Stimulated activated effector memory CD8-positive, alpha-beta T cell treated with anti-CD3 and anti-CD28 coated beads, Interleukin-12 subunit alpha, Interleukin-12 subunit beta, amount 100 ng/mL, for 72 hours (primary cell): ENCODE results near the gene LITAF.
"Not testable (repeated sequence)": the region's sequence is repeated elsewhere in the genome, so short reads cannot be mapped to it uniquely, and the experiment has no call there.

Experiments used
- ATAC-seq: fragments of 150-1000 bp; cut with Tn5 transposase; 2 replicates; pipeline ENCODE4 v1.10.0; 2021
- DNase-seq, 2 donors: peaks; one replicate each; pipeline ENCODE4 v3.0.0; 2021 to 2022; ENCODE audit warnings: low spot score in 2 of 2
- H3K27ac Mint-ChIP-seq: one replicate; pipeline ENCODE4 v1.8.0; 2022; ENCODE audit warnings: mild to moderate bottlenecking, mixed read lengths
- H3K36me3 Mint-ChIP-seq: one replicate; pipeline ENCODE4 v1.8.0; 2022; ENCODE audit warnings: mild to moderate bottlenecking, mixed read lengths
- H3K4me1 Mint-ChIP-seq: one replicate; pipeline ENCODE4 v1.8.0; 2022; ENCODE audit warnings: mixed read lengths
- H3K4me3 Mint-ChIP-seq: one replicate; pipeline ENCODE4 v1.8.0; 2022; ENCODE audit warnings: mild to moderate bottlenecking, mixed read lengths
- H3K9me3 Mint-ChIP-seq: one replicate; pipeline ENCODE4 v1.8.0; 2022; ENCODE audit warnings: mixed read lengths

The LITAF gene

DNA sequence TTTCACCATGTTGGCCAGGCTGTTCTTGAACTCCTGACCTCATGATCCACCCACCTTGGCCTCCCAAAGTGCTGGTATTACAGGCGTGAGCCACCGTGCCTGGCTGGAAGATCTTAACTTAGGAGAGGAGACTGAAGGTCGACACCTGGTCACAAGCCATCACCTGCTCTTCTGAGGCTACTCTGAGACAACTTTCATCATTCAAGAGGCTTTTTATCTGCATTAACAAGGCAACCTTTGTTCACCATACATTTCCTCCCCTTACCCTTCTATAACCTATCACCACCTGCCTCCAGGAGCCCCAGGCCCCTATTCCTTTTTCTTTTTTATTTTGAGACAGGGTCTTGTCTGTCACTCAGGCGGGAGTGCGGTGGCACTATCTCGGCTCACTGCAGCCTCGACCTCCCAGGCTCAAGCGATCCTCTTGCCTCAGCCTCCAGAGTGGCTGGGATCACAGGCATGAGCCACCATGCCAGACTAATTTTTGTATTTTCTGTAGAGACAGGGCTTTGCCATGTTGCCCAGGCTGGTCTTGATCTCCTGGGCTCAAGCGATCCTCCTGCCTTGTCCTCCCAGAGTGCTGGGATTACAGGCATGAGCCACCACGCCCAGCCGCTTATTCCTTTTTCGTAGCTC, 6.2 kb downstream of the LITAF start:
- ATAC-seq (no peak), DNase-seq (no peak)
- H3K9me3 Mint-ChIP-seq: no peaks in the 10 kb centered on the region
- peaks cover 75% of the 10 kb centered on the region for H3K4me1 Mint-ChIP-seq
- H3K4me3 Mint-ChIP-seq: peak overlapping the region; percentile 78
- peak overlapping the region; percentile 87 for H3K27ac Mint-ChIP-seq
- peaks cover 88% of the 10 kb centered on the region for H3K36me3 Mint-ChIP-seq

- Mint-ChIP-seq H3K36me3 (peaks cover 97% of the 10 kb centered on the region), H3K27ac (peak overlapping the region; percentile 74), H3K4me1 (peaks cover 80% of the 10 kb centered on the region), H3K4me3 (peak overlapping the region; percentile 28)
- DNase-seq, H3K9me3 Mint-ChIP-seq, ATAC-seq: not testable (repeated sequence)
Measured at GRCh38 chr16:11577290-11577660, 9.4 kb downstream of the LITAF start.

DNA sequence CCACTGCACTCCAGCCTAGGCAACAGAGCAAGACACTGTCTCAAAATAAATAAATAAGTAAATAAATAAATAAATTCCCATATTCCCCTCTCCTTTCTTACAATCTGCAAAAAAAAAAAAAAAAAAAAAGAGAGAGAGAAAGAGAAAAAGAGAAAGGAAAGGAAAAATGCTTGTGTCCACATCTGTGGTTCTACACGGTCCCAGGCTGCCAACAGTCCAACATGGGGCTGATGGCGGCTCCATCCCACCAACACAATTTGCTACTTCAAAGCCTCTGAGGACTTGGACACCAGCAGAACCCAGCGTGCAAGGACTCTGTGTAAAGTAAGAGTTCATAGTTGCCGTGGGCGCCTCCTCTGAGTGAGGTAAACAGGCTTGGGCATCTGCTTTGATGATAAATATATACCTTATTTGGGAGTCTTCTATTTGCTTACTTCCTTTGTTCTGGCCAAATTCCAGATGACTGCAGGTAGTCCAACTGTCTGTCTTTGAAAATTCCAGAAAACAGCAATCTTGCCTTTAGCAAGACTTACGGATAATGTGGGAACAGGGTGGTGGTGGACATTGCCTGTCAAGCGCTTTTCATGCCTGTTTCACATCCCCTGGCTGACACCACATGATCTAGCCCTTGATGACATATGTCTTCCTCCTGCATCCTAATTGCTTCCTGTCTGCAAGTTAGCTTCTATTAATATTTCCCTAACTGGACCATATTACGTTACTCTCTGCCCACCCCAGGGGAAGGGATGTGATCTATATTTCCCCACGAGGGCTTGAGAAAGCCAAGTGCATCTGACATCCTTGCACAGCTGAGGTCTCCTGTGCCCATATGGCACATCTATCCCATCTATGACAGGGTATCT, 10.1 kb downstream of the LITAF start:
- DNase-seq (no peak), ATAC-seq (no peak)
- Mint-ChIP-seq H3K27ac (peak overlapping the region; percentile 74), H3K9me3 (no peaks in the 10 kb centered on the region), H3K36me3 (peaks cover 97% of the 10 kb centered on the region), H3K4me3 (peak overlapping the region; percentile 28), H3K4me1 (peaks cover 80% of the 10 kb centered on the region)

GRCh38 chr16:11575223-11575589, 11.5 kb downstream of the LITAF start:
- ATAC-seq (no peak), DNase-seq (no peak)
- peak overlapping the region; percentile 92 for H3K27ac Mint-ChIP-seq
- peak overlapping the region; percentile 66 for H3K4me3 Mint-ChIP-seq
- H3K36me3 Mint-ChIP-seq: peaks cover 97% of the 10 kb centered on the region
- peaks cover 80% of the 10 kb centered on the region for H3K4me1 Mint-ChIP-seq
- H3K9me3 Mint-ChIP-seq: no peaks in the 10 kb centered on the region

DNA sequence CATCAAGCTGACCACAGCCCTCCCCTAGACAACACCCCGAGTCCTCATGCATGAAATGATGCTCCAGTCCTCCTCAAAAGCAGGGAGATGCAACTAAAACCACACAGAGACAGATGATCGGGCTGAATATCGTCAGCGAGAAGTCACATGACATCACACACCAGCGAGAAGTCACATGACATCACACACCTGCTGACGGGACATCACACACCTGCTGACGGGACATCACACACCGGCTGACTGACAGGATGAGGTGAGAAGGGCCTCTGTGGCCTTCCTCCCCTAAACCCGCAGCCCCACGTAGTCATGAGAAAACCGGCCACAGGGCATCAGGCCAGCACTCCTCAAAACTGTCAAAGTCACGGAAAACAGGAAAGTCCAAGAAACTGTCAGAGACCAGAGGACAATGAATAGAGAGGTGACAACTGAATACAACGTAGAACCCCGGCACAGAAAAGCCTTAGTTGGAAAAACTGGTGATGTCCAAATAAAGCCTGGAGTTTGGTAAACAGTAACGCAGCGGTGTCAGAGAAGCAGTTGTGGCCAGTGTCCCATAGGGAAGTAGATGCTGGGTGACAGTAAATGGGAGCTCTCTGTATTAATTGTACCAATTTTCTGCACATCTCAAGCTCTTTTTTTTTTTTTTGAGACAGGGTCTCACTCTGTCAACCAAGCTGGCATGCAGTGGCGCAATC, 14.3 kb downstream of the LITAF start:
- peak; percentile 78 for ATAC-seq
- no peaks in the 10 kb centered on the region for H3K9me3 Mint-ChIP-seq
- H3K4me3 Mint-ChIP-seq: peak overlapping the region; percentile 60
- H3K36me3 Mint-ChIP-seq: peaks cover 97% of the 10 kb centered on the region
- DNase-seq: peak in 1 of 2 donors; percentile 64
- peaks cover 88% of the 10 kb centered on the region for H3K4me1 Mint-ChIP-seq
- peak overlapping the region; percentile 92 for H3K27ac Mint-ChIP-seq

GRCh38 chr16:11571549-11571948, 15.2 kb downstream of the LITAF start:
- H3K4me1 Mint-ChIP-seq: peaks cover 90% of the 10 kb centered on the region
- H3K27ac Mint-ChIP-seq: peak overlapping the region; percentile 92
- H3K4me3 Mint-ChIP-seq: peak overlapping the region; percentile 60
- ATAC-seq (no peak), DNase-seq (no peak)
- H3K36me3 Mint-ChIP-seq: peaks cover 97% of the 10 kb centered on the region
- H3K9me3 Mint-ChIP-seq: no peaks in the 10 kb centered on the region

- no peaks in the 10 kb centered on the region for H3K9me3 Mint-ChIP-seq
- peak overlapping the region; percentile 92 for H3K27ac Mint-ChIP-seq
- DNase-seq (no peak), ATAC-seq (no peak)
- H3K36me3 Mint-ChIP-seq: peaks cover 97% of the 10 kb centered on the region
- H3K4me3 Mint-ChIP-seq: no peak overlapping the region
- H3K4me1 Mint-ChIP-seq: peaks cover 92% of the 10 kb centered on the region
Measured at GRCh38 chr16:11570806-11571205, 15.9 kb downstream of the LITAF start.

GRCh38 chr16:11570258-11570657, 16.5 kb downstream of the LITAF start:
- ATAC-seq (no peak), DNase-seq (no peak)
- Mint-ChIP-seq H3K36me3 (peaks cover 96% of the 10 kb centered on the region), H3K27ac (peak overlapping the region; percentile 92), H3K4me1 (peaks cover 91% of the 10 kb centered on the region), H3K9me3 (no peaks in the 10 kb centered on the region), H3K4me3 (no peak overlapping the region)

- DNase-seq (no peak), ATAC-seq (no peak)
- H3K27ac Mint-ChIP-seq: peak overlapping the region; percentile 87
- no peak overlapping the region for H3K4me3 Mint-ChIP-seq
- peaks cover 95% of the 10 kb centered on the region for H3K36me3 Mint-ChIP-seq
- no peaks in the 10 kb centered on the region for H3K9me3 Mint-ChIP-seq
- peaks cover 86% of the 10 kb centered on the region for H3K4me1 Mint-ChIP-seq
Measured at GRCh38 chr16:11566398-11566797, 20.3 kb downstream of the LITAF start.

- ATAC-seq (no peak), DNase-seq (no peak)
- Mint-ChIP-seq H3K4me1 (peaks cover 86% of the 10 kb centered on the region), H3K27ac (peak overlapping the region; percentile 87), H3K4me3 (no peak overlapping the region), H3K9me3 (no peaks in the 10 kb centered on the region), H3K36me3 (peaks cover 95% of the 10 kb centered on the region)
Measured at GRCh38 chr16:11565665-11566064, 21.1 kb downstream of the LITAF start.

DNA sequence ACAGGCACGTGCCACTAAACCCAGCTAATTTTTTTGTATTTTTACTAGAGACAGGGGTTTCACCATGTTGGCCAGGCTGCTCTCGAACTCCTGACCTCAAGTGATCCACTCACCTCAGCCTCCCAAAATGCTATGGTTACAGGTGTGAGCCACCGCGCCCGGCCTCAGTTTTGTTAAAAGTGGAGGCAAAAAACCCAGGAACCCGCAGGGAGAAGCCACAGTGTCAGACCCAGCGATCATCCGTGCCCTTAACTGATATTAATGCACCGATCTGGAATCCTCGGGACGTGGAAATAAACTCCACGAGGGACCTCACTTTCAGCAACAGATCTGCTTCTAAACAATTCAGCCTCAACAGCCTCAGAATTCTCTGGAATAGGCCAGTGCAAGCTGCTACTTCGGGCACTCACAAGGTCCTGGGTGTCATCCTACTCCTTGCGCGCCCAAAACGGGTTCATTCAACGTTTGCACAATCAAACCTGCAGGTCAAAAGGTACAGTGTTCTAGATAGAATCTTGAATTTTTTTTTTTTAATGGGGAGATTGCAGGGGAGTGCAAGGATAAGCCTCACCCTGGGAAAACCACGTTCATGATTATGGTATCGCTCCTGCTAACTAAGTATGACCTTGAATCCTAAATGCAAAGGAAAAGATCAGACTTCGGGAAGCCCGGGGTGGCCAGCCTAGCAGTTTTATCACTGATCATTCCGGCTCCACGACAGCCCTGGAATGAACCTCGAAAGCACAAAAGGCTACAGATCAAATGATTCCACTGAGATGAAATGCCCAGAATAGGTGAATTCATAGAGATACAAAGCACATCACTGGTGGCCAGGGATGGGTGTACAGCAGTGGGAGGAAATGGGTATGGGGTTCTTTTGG, 22.4 kb downstream of the LITAF start:
- Mint-ChIP-seq H3K4me3 (peak overlapping the region; percentile 66), H3K27ac (peak overlapping the region; percentile 92), H3K9me3 (no peaks in the 10 kb centered on the region), H3K36me3 (peaks cover 93% of the 10 kb centered on the region), H3K4me1 (peaks cover 79% of the 10 kb centered on the region)
- ATAC-seq: no peak
- DNase-seq: no peak

DNA sequence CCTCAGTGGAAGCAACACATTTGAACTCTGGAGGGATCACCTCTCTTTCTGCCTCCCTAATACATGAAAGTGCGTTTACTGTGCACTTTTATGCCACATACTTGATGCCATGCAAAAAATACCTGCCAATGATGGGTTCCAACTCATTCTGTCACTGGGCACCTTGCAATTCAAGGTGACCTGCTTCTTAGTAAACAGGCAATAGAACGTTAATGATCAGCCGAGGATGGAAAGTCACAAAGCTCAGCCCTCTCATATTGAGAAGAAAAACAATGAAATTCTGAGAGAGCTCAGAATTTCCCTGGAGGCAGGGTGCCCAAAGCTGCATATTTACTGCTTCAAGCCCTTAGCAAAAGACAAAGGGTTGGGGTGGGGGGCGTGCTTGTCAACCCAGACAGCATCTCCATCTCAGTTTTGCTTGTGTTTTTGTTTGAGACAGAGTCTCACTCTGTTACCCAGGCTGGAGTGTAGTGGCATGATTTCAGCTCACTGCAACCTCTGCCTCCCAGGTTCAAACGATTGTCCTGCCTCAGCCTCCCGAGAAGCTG, 23.2 kb downstream of the LITAF start:
- Mint-ChIP-seq H3K27ac (peak overlapping the region; percentile 92), H3K4me3 (peak overlapping the region; percentile 66)
- ATAC-seq: no peak

GRCh38 chr16:11562941-11563340, 23.8 kb downstream of the LITAF start:
- Mint-ChIP-seq H3K27ac (peak overlapping the region; percentile 92), H3K36me3 (peaks cover 93% of the 10 kb centered on the region), H3K9me3 (no peaks in the 10 kb centered on the region), H3K4me1 (peaks cover 79% of the 10 kb centered on the region), H3K4me3 (peak overlapping the region; percentile 71)
- no peak for DNase-seq
- no peak for ATAC-seq

More for the DNA sequence above, 23.2 kb downstream of the LITAF start:
- Mint-ChIP-seq H3K4me1 (peaks cover 79% of the 10 kb centered on the region), H3K36me3 (peaks cover 93% of the 10 kb centered on the region), H3K9me3 (no peaks in the 10 kb centered on the region)
- DNase-seq: no peak

DNA sequence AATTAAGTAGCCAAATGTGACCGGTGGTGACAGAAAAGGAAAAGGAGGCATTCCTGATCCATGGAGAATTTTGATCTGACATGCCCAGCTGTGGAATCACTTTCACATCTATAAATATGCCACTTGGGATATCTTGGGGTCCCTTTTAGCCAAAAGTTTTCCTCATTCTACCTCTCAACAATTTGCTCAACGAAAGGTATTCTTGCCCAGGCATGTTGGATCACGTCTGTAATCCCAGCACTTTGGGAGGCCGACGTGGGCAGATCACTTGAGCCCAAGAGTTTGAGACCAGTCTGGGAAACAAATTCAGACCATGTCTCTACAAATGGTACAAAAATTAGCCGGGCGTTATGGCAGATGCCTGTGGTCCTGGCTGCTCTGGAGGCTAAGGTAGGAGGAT, 24.3 kb downstream of the LITAF start:
- peaks cover 82% of the 10 kb centered on the region for H3K4me1 Mint-ChIP-seq
- peak overlapping the region; percentile 71 for H3K4me3 Mint-ChIP-seq
- H3K36me3 Mint-ChIP-seq: peaks cover 93% of the 10 kb centered on the region
- H3K27ac Mint-ChIP-seq: no peak overlapping the region
- no peaks in the 10 kb centered on the region for H3K9me3 Mint-ChIP-seq
- no peak for DNase-seq
- no peak for ATAC-seq
